ENCODE data around the gene NUP214.
"Not testable (repeated sequence)": the region's sequence is repeated elsewhere in the genome, so short reads cannot be mapped to it uniquely, and the experiment has no call there.

The NUP214 gene

GRCh38 chr9:131188976-131189375 lies 63.6 kb downstream of the NUP214 start:
- Histone ChIP-seq H3K4me3 (ENCODE audit: control insufficient read depth in 1 of 7, extremely low read depth in 1 of 7, insufficient read depth in 4 of 7, low read depth in 2 of 7, low read length in 6 of 7) (no peak overlapping the region), H3K4me1 (ENCODE audit: control extremely low read depth in 1 of 4, control insufficient read depth in 4 of 4, insufficient read depth in 4 of 4, low read length in 3 of 4) (no peaks in the 10 kb centered on the region), H3K27ac (ENCODE audit: insufficient read depth in 1 of 2, low read depth in 1 of 2, low read length in 2 of 2, poor library complexity in 1 of 2, severe bottlenecking in 2 of 2) (no peak overlapping the region), H3K9me3 (ENCODE audit: control extremely low read depth in 1 of 5, control insufficient read depth in 4 of 5, insufficient read depth in 2 of 5, low read depth in 1 of 5, low read length in 4 of 5) (no peaks in the 10 kb centered on the region), H3K27me3 (replicated peaks in 2 of 5; ENCODE audit: control insufficient read depth in 4 of 5, insufficient read depth in 5 of 5, low read length in 4 of 5) (no peaks in the 10 kb centered on the region), H3K36me3 (ENCODE audit: control insufficient read depth in 4 of 4, insufficient read depth in 4 of 4, low read length in 3 of 4) (peaks cover 19 to 55% (median 35%) of the 10 kb centered on the region in 4 experiments)
- no peak for DNase-seq
- POLR2A ChIA-PET: no interaction called here
- CTCF ChIA-PET: no interaction called here
- 97% methylated on average over 3 of the region's 3 CpGs for WGBS (ENCODE audit: insufficient coverage)

GRCh38 chr9:131190191-131190590 lies 64.8 kb downstream of the NUP214 start:
- Histone ChIP-seq H3K27me3 (replicated peaks in 2 of 5; ENCODE audit: control insufficient read depth in 4 of 5, insufficient read depth in 5 of 5, low read length in 4 of 5) (no peaks in the 10 kb centered on the region), H3K4me3 (ENCODE audit: control insufficient read depth in 1 of 7, extremely low read depth in 1 of 7, insufficient read depth in 4 of 7, low read depth in 2 of 7, low read length in 6 of 7) (no peak overlapping the region), H3K36me3 (ENCODE audit: control insufficient read depth in 4 of 4, insufficient read depth in 4 of 4, low read length in 3 of 4) (peaks cover 19 to 60% (median 41%) of the 10 kb centered on the region in 4 experiments), H3K9me3 (ENCODE audit: control extremely low read depth in 1 of 5, control insufficient read depth in 4 of 5, insufficient read depth in 2 of 5, low read depth in 1 of 5, low read length in 4 of 5) (no peaks in the 10 kb centered on the region), H3K27ac (ENCODE audit: insufficient read depth in 1 of 2, low read depth in 1 of 2, low read length in 2 of 2, poor library complexity in 1 of 2, severe bottlenecking in 2 of 2) (no peak overlapping the region), H3K4me1 (ENCODE audit: control extremely low read depth in 1 of 4, control insufficient read depth in 4 of 4, insufficient read depth in 4 of 4, low read length in 3 of 4) (no peaks in the 10 kb centered on the region)
- ChIA-PET CTCF (interaction anchor here (1.2 to 1.5 kb wide), 3 partner anchors 26 to 146 kb away, joined by 3 to 5 read pairs (median 3); no protein-coding TSS in a partner anchor), POLR2A (no interaction called here)
- no peak for DNase-seq
- WGBS (ENCODE audit: insufficient coverage): 67% methylated on average over 3 of the region's 3 CpGs

- POLR2A ChIA-PET; H3K27me3 ChIP-seq (replicated peaks in 2 of 5; ENCODE audit: control insufficient read depth in 4 of 5, insufficient read depth in 5 of 5, low read length in 4 of 5); H3K4me3 ChIP-seq (ENCODE audit: control insufficient read depth in 1 of 7, extremely low read depth in 1 of 7, insufficient read depth in 4 of 7, low read depth in 2 of 7, low read length in 6 of 7); DNase-seq; H3K4me1 ChIP-seq (ENCODE audit: control extremely low read depth in 1 of 4, control insufficient read depth in 4 of 4, insufficient read depth in 4 of 4, low read length in 3 of 4); H3K9me3 ChIP-seq (ENCODE audit: control extremely low read depth in 1 of 5, control insufficient read depth in 4 of 5, insufficient read depth in 2 of 5, low read depth in 1 of 5, low read length in 4 of 5); H3K27ac ChIP-seq (ENCODE audit: insufficient read depth in 1 of 2, low read depth in 1 of 2, low read length in 2 of 2, poor library complexity in 1 of 2, severe bottlenecking in 2 of 2): not testable (repeated sequence)
- H3K36me3 ChIP-seq (ENCODE audit: control insufficient read depth in 4 of 4, insufficient read depth in 4 of 4, low read length in 3 of 4): peaks cover 14 to 57% (median 38%) of the 10 kb centered on the region in 4 experiments
- WGBS (ENCODE audit: insufficient coverage): 100% methylated on average over 2 of the region's 6 CpGs
- CTCF ChIA-PET: interaction anchor here (1.2 to 1.3 kb wide), 2 partner anchors 27 to 28 kb away, joined by 3 read pairs; no protein-coding TSS in a partner anchor
Measured at GRCh38 chr9:131191032-131191431, 65.6 kb downstream of the NUP214 start.

- H3K4me1 ChIP-seq (ENCODE audit: control extremely low read depth in 1 of 4, control insufficient read depth in 4 of 4, insufficient read depth in 4 of 4, low read length in 3 of 4): peaks cover 0 to 5% (median 2%) of the 10 kb centered on the region in 4 experiments
- ChIA-PET POLR2A (no interaction called here), CTCF (interaction anchor here (0.6 to 1.1 kb wide), 2 partner anchors 13 to 381 kb away, joined by 3 to 4 read pairs; no protein-coding TSS in a partner anchor)
- H3K27me3 ChIP-seq (replicated peaks in 2 of 5; ENCODE audit: control insufficient read depth in 4 of 5, insufficient read depth in 5 of 5, low read length in 4 of 5): no peaks in the 10 kb centered on the region
- WGBS (ENCODE audit: insufficient coverage): no CpG with 5 or more reads among the region's 3 CpGs
- H3K4me3 ChIP-seq (ENCODE audit: control insufficient read depth in 1 of 7, extremely low read depth in 1 of 7, insufficient read depth in 4 of 7, low read depth in 2 of 7, low read length in 6 of 7): no peak overlapping the region
- DNase-seq: no peak
- peaks cover 13 to 60% (median 41%) of the 10 kb centered on the region in 4 experiments for H3K36me3 ChIP-seq (ENCODE audit: control insufficient read depth in 4 of 4, insufficient read depth in 4 of 4, low read length in 3 of 4)
- H3K9me3 ChIP-seq (ENCODE audit: control extremely low read depth in 1 of 5, control insufficient read depth in 4 of 5, insufficient read depth in 2 of 5, low read depth in 1 of 5, low read length in 4 of 5): no peaks in the 10 kb centered on the region
- H3K27ac ChIP-seq (ENCODE audit: insufficient read depth in 1 of 2, low read depth in 1 of 2, low read length in 2 of 2, poor library complexity in 1 of 2, severe bottlenecking in 2 of 2): no peak overlapping the region
Measured at GRCh38 chr9:131191857-131192256, 66.5 kb downstream of the NUP214 start.

GRCh38 chr9:131193051-131193450 lies 67.7 kb downstream of the NUP214 start:
- DNase-seq: no peak
- H3K4me1 ChIP-seq (ENCODE audit: control extremely low read depth in 1 of 4, control insufficient read depth in 4 of 4, insufficient read depth in 4 of 4, low read length in 3 of 4): peaks cover 3 to 17% (median 11%) of the 10 kb centered on the region in 4 experiments
- H3K27ac ChIP-seq (ENCODE audit: insufficient read depth in 1 of 2, low read depth in 1 of 2, low read length in 2 of 2, poor library complexity in 1 of 2, severe bottlenecking in 2 of 2): no peak overlapping the region
- no peaks in the 10 kb centered on the region for H3K9me3 ChIP-seq (ENCODE audit: control extremely low read depth in 1 of 5, control insufficient read depth in 4 of 5, insufficient read depth in 2 of 5, low read depth in 1 of 5, low read length in 4 of 5)
- H3K27me3 ChIP-seq (replicated peaks in 2 of 5; ENCODE audit: control insufficient read depth in 4 of 5, insufficient read depth in 5 of 5, low read length in 4 of 5): no peaks in the 10 kb centered on the region
- no peak overlapping the region for H3K4me3 ChIP-seq (ENCODE audit: control insufficient read depth in 1 of 7, extremely low read depth in 1 of 7, insufficient read depth in 4 of 7, low read depth in 2 of 7, low read length in 6 of 7)
- 100% methylated on average over 1 of the region's 2 CpGs for WGBS (ENCODE audit: insufficient coverage)
- ChIA-PET CTCF (no interaction called here), POLR2A (no interaction called here)
- peaks cover 14 to 60% (median 38%) of the 10 kb centered on the region in 4 experiments for H3K36me3 ChIP-seq (ENCODE audit: control insufficient read depth in 4 of 4, insufficient read depth in 4 of 4, low read length in 3 of 4)

- peaks cover 21 to 63% (median 40%) of the 10 kb centered on the region in 4 experiments for H3K36me3 ChIP-seq (ENCODE audit: control insufficient read depth in 4 of 4, insufficient read depth in 4 of 4, low read length in 3 of 4)
- WGBS (ENCODE audit: insufficient coverage): 100% methylated on average over 1 of the region's 3 CpGs
- POLR2A ChIA-PET: no interaction called here
Measured at GRCh38 chr9:131194762-131195161, 69.4 kb downstream of the NUP214 start.

GRCh38 chr9:131197160-131197911 lies 72.0 kb downstream of the NUP214 start:
- POLR2A ChIA-PET: no interaction called here
- peaks cover 3 to 20% (median 14%) of the 10 kb centered on the region in 4 experiments for H3K4me1 ChIP-seq (ENCODE audit: control extremely low read depth in 1 of 4, control insufficient read depth in 4 of 4, insufficient read depth in 4 of 4, low read length in 3 of 4)
- H3K27me3 ChIP-seq (replicated peaks in 2 of 5; ENCODE audit: control insufficient read depth in 4 of 5, insufficient read depth in 5 of 5, low read length in 4 of 5): no peaks in the 10 kb centered on the region
- peaks cover 22 to 65% (median 45%) of the 10 kb centered on the region in 4 experiments for H3K36me3 ChIP-seq (ENCODE audit: control insufficient read depth in 4 of 4, insufficient read depth in 4 of 4, low read length in 3 of 4)
- H3K9me3 ChIP-seq (ENCODE audit: control extremely low read depth in 1 of 5, control insufficient read depth in 4 of 5, insufficient read depth in 2 of 5, low read depth in 1 of 5, low read length in 4 of 5): no peaks in the 10 kb centered on the region
- peak in 2 of 3 donors; percentile 76 to 78 for DNase-seq
- no peak overlapping the region for H3K27ac ChIP-seq (ENCODE audit: insufficient read depth in 1 of 2, low read depth in 1 of 2, low read length in 2 of 2, poor library complexity in 1 of 2, severe bottlenecking in 2 of 2)
- no peak overlapping the region for H3K4me3 ChIP-seq (ENCODE audit: control insufficient read depth in 1 of 7, extremely low read depth in 1 of 7, insufficient read depth in 4 of 7, low read depth in 2 of 7, low read length in 6 of 7)
- WGBS (ENCODE audit: insufficient coverage): 40% methylated on average over 7 of the region's 11 CpGs
- CTCF ChIA-PET: interaction anchor here (1.0 to 4.3 kb wide), 3 partner anchors 12 to 170 kb away, joined by 3 to 16 read pairs (median 4); no protein-coding TSS in a partner anchor

More at GRCh38 chr9:131194762-131195161, 69.4 kb downstream of the NUP214 start:
- Histone ChIP-seq H3K4me1 (ENCODE audit: control extremely low read depth in 1 of 4, control insufficient read depth in 4 of 4, insufficient read depth in 4 of 4, low read length in 3 of 4) (peaks cover 3 to 19% (median 14%) of the 10 kb centered on the region in 4 experiments), H3K27me3 (replicated peaks in 2 of 5; ENCODE audit: control insufficient read depth in 4 of 5, insufficient read depth in 5 of 5, low read length in 4 of 5) (no peaks in the 10 kb centered on the region), H3K4me3 (ENCODE audit: control insufficient read depth in 1 of 7, extremely low read depth in 1 of 7, insufficient read depth in 4 of 7, low read depth in 2 of 7, low read length in 6 of 7) (no peak overlapping the region), H3K9me3 (ENCODE audit: control extremely low read depth in 1 of 5, control insufficient read depth in 4 of 5, insufficient read depth in 2 of 5, low read depth in 1 of 5, low read length in 4 of 5) (no peaks in the 10 kb centered on the region), H3K27ac (ENCODE audit: insufficient read depth in 1 of 2, low read depth in 1 of 2, low read length in 2 of 2, poor library complexity in 1 of 2, severe bottlenecking in 2 of 2) (no peak overlapping the region)
- no peak for DNase-seq
- CTCF ChIA-PET: interaction anchor here (1.8 kb wide), 1 partner anchor 14 kb away, joined by 5 read pairs; no protein-coding TSS in a partner anchor
